ENCODE results near the gene IFNG-AS1. TPM values are rescaled to one million over a fixed set of nuclear protein-coding genes. Genes with fewer than 3 reads are reported as not detected.

IFNG-AS1 gene
- total RNA-seq, result not detected in 2 replicates

GRCh38 chr12:67989184-67989920 lies at the start of gene IFNG-AS1:
Gene IFNG-AS1 (plus strand): TSS chr12:67989447.
- no peak for DNase-seq (ENCODE audit: low read depth, low spot score)

GRCh38 chr12:67939611-67940010 lies 49.6 kb upstream of the IFNG-AS1 start:
- no peak for DNase-seq (ENCODE audit: low read depth, low spot score)

DNA sequence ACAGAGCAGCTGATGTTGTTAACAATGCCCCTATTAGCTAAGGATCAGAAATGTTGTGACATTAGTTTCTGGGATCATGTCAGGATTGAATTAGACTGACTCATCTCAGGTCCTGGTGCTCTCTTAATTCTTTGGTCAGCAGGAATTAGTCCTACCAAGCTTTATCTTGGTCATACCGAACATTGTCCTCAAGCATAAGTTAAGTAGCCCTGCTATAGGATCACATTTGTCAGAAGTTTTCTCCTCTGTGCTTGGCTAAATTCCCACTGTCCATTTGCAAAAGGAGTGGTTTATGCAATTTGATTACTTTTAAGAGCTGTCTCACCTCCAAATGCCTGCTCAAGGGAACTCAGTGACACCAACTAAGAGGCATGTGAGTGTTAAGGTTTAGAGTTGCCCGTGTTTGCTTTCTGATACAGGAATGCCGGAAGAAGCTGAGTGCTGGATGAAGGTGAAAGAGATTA lies 48.4 kb upstream of the IFNG-AS1 start:
- DNase-seq (ENCODE audit: low read depth, low spot score), result no peak

- DNase-seq (ENCODE audit: low read depth, low spot score), result no peak
Observed at GRCh38 chr12:67942724-67943123, 46.5 kb upstream of the IFNG-AS1 start.

- DNase-seq (ENCODE audit: low read depth, low spot score), result peak; percentile 24
Observed at GRCh38 chr12:67943141-67943892, 45.9 kb upstream of the IFNG-AS1 start.

DNA sequence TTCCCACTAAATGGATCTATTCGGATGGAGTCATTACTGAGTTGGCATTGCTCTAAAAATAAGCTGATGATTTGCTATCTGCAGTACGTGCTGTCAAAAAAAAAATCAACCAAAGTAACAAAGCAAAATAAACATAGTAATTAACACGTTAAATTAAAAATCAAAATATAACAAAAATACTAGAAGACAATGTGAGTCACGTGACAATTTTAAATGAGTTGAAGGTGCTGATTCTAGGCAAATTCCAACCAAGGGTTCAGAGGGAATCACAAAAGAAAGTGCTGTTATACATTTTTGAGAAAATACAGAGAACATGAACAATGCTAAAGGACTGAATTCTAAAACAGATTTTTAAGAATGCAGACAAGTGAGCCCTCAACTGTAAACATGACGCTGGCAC lies 45.2 kb upstream of the IFNG-AS1 start:
- DNase-seq (ENCODE audit: low read depth, low spot score), result no peak

GRCh38 chr12:67952787-67953186 lies 36.5 kb upstream of the IFNG-AS1 start:
- DNase-seq (ENCODE audit: low read depth, low spot score), result no peak

- DNase-seq (ENCODE audit: low read depth, low spot score), result no peak
Observed at GRCh38 chr12:67957383-67957782, 31.9 kb upstream of the IFNG-AS1 start.

- DNase-seq (ENCODE audit: low read depth, low spot score), result no peak
Observed at GRCh38 chr12:67958187-67958586, 31.1 kb upstream of the IFNG-AS1 start.

- no peak for DNase-seq (ENCODE audit: low read depth, low spot score)
Observed at GRCh38 chr12:67964456-67964855, 24.8 kb upstream of the IFNG-AS1 start.

GRCh38 chr12:67966560-67966959 lies 22.7 kb upstream of the IFNG-AS1 start:
- no peak for DNase-seq (ENCODE audit: low read depth, low spot score)

GRCh38 chr12:67968321-67968720 lies 20.9 kb upstream of the IFNG-AS1 start:
- no peak for DNase-seq (ENCODE audit: low read depth, low spot score)

DNA sequence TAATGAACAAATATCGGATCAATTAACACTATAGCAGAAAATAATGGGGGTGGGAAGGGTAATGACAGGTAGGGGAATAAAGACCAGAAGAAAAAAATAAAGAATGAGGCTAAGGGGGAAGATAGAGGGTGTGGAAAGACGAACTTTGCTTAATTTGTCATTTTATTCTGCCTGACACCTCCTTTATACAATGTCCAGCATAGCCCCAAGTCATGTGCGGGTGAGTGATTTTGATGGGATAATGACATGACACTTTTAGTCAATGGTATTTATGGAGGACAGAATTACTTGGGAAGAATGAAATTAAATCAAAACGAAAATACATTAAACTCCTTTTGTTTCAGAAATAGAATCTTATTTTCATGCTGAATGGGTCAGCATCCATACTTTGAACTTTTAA lies 20.5 kb upstream of the IFNG-AS1 start:
- DNase-seq (ENCODE audit: low read depth, low spot score), result no peak

- DNase-seq (ENCODE audit: low read depth, low spot score), result no peak
Observed at GRCh38 chr12:67969134-67969802, 20.0 kb upstream of the IFNG-AS1 start.

DNA sequence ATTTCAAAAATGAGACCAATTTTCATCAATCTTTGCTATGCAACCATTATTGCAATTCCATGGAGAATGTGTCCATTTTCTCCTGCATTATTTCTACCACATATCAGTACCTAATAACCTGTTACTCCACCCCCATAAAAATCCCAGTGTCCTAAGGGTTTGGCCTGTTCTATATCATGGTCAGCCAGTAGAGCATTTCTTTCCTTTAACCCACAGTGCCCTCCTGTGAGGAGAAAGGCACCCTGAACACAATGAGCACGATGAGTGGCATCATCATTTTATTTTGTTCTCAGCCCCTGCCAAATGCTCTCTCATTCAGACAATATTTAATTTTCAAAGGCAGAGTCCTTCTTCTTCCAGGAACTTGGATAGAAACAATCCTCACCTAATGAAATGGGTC lies 11.6 kb upstream of the IFNG-AS1 start:
- DNase-seq (ENCODE audit: low read depth, low spot score), result no peak

DNA sequence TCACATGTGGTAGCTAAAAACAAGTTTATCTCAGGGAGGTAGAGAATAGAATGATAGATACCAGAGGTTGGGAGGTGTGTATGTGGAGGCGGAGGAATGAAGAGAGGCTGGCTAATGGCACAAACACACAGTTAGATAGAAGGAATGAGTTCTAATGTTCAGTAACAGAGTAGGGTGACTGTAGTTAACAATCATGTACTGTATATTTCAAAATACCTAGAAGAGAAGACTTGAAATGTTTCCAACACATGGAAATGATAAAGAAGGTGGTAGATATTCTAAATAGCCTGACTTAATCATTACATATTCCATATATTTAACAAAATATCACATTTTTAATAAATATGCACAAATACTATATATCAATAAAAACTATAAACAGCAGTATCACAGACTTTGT lies 8.9 kb upstream of the IFNG-AS1 start:
- no peak for DNase-seq (ENCODE audit: low read depth, low spot score)

- no peak for DNase-seq (ENCODE audit: low read depth, low spot score)
Observed at GRCh38 chr12:67981287-67982162, 7.7 kb upstream of the IFNG-AS1 start.

DNA sequence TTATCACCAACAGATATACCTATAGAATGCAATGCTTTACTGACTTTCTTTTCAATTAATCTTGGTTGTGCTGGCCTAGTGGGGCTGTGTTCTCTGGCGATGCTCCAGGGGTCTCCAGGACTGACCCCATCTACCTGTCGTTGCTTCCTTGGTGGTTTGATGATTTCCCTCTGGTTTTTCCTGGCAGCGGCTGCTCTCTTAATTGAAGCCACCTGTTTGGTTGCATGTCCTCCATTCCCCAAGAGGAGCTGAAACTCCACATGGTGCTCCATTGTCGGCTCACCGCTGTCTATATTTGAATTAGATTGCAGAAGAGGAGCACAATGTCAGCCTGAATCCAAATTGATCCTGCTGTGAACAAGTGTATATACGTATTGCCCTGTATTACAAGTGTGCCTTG lies 7.1 kb upstream of the IFNG-AS1 start:
- DNase-seq (ENCODE audit: low read depth, low spot score), result no peak

GRCh38 chr12:67986632-67987031 lies 2.6 kb upstream of the IFNG-AS1 start:
- DNase-seq (ENCODE audit: low read depth, low spot score), result no peak

- DNase-seq (ENCODE audit: low read depth, low spot score), result no peak
Observed at GRCh38 chr12:67988601-67989021, 636 bp upstream of the IFNG-AS1 start.

DNA sequence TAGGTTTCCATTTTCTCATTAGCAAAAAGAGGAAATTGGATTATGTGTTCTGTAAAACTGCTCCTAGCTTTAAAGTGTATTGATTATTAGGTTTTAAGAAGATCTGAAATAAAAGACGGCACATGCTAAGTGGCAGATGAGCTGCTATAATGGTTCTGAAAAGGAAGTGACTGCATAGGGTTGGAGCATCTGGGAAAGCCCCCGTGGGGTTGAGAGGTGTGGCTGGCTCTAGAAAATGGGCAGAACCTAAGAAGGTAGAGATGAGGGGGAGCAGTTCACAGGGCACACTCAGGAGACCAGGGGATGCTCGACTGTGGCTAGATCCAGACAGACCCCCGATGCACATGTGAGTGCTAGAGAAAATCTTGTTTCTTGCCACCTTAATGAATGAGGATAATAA lies 1.9 kb downstream of the IFNG-AS1 start:
- DNase-seq (ENCODE audit: low read depth, low spot score), result no peak

Data from pulmonary artery endothelial cell (primary cell).